PC-3 (cell line): ENCODE data around the gene TSKS.

Experiments
- CTCF ChIP-seq: fragments of 300-600 bp; sonication (generic); conservative IDR thresholded peaks from 2 replicates; pipeline ENCODE4 v1.5.1; 2017; ENCODE audit warnings: antibody characterized with exemption, low read depth, mild to moderate bottlenecking, low read length
- EZH2 ChIP-seq: fragments of 300-600 bp; sonication (generic); IDR thresholded peaks from one replicate; pipeline ENCODE4 v1.6.1; 2017; ENCODE audit warnings: antibody characterized with exemption, mild to moderate bottlenecking, low read length; ENCODE audit not compliant: unreplicated experiment
- EZH2phosphoT487 ChIP-seq: fragments of 300-600 bp; sonication (generic); IDR thresholded peaks from 2 replicates; pipeline ENCODE4 v1.6.1; 2018; ENCODE audit warnings: mild to moderate bottlenecking, antibody characterized with exemption, low read length, borderline replicate concordance

GRCh38 chr19:49752701-49753100 lies 10.4 kb downstream of the TSKS start:
- TF ChIP-seq CTCF (no peak), EZH2 (no peak), EZH2phosphoT487 (no peak)
